NB4 (cell line): ENCODE results near the gene YBEY.

Experiments used
- MYC ChIP-seq: IDR thresholded peaks from 2 replicates; pipeline ENCODE4 v1.6.1; 2011; ENCODE audit warnings: low read depth, low read length
- TF ChIP-seq, protein P1 (sequence below): IDR thresholded peaks from one replicate; pipeline ENCODE4 v1.5.1; 2012; ENCODE audit warnings: low read depth, low read length

DNA sequence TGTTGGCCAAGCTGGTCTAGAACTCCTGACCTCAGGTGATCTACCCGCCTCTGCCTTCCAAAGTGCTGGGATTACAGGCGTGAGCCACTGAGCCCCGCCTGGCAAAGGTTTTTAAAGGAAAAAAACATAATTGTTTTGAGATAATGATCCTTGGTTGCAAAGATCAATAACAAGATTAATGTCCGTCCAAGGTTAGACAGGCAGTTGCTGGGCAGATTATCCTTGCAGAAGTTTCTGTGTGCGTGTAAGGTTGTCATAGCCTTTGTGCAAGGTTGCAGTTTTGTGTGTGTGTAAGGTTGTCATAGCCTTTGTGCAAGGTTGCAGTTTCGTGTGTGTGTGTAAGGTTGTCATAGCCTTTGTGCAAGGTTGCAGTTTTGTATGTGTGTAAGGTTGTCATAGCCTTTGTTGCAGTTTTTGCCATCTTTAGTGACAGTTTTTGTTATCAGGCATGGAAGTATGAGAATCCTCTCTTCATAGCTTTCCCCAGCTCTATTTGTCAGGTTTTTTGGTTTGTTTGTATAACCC, 3.6 kb downstream of the YBEY start:
- TF ChIP-seq, protein P1, sequence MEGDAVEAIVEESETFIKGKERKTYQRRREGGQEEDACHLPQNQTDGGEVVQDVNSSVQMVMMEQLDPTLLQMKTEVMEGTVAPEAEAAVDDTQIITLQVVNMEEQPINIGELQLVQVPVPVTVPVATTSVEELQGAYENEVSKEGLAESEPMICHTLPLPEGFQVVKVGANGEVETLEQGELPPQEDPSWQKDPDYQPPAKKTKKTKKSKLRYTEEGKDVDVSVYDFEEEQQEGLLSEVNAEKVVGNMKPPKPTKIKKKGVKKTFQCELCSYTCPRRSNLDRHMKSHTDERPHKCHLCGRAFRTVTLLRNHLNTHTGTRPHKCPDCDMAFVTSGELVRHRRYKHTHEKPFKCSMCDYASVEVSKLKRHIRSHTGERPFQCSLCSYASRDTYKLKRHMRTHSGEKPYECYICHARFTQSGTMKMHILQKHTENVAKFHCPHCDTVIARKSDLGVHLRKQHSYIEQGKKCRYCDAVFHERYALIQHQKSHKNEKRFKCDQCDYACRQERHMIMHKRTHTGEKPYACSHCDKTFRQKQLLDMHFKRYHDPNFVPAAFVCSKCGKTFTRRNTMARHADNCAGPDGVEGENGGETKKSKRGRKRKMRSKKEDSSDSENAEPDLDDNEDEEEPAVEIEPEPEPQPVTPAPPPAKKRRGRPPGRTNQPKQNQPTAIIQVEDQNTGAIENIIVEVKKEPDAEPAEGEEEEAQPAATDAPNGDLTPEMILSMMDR: no peak
- no peak for TF ChIP-seq MYC
